HEK293 (cell line): ENCODE measurements around the gene DDX27.
A peak's percentile ranks its signal among the peaks of the same experiment; 100 is the strongest.

Source experiments
- CTCF ChIA-PET: fragments of 350-600 bp; formaldehyde crosslinking; extraction: SDS; loops from one replicate; lab custom pipeline; 2021; ENCODE audit warnings: antibody characterized with exemption; lab: Yijun Ruan, JAX
- POLR2A ChIA-PET: fragments of 300-600 bp; formaldehyde crosslinking; extraction: SDS; loops from one replicate; lab custom pipeline; 2020; ENCODE audit warnings: antibody characterized with exemption, inconsistent platforms; lab: Yijun Ruan, JAX
- H3K27ac ChIP-seq: fragments of 200-500 bp; sonication (Bioruptor generic); 2 replicates; pipeline ENCODE4 v1.5.1; 2014; ENCODE audit warnings: low read depth, low read length, control low read depth, inconsistent platforms; ENCODE audit errors: extremely low read depth
- H3K36me3 ChIP-seq, 2 experiments: fragments of 200-500 bp in 1 of 2; sonication (Bioruptor generic) in 1 of 2; 1 replicate in 1 of 2; 2 replicates in 1 of 2; pipeline ENCODE4 v1.5.1; 2014 to 2017; ENCODE audit warnings: inconsistent platforms in 2 of 2, low read length in 2 of 2; ENCODE audit not compliant: control insufficient read depth in 2 of 2, insufficient read depth in 1 of 2
- H3K4me1 ChIP-seq: fragments of 200-500 bp; sonication (Bioruptor generic); 2 replicates; pipeline ENCODE4 v1.5.1; 2014; ENCODE audit warnings: mild to moderate bottlenecking, low read length, inconsistent platforms; ENCODE audit not compliant: control insufficient read depth, insufficient read depth
- H3K4me3 ChIP-seq: 2 replicates; pipeline ENCODE4 v1.5.1; 2011; ENCODE audit warnings: low read depth, mild to moderate bottlenecking, control low read depth, low read length, moderate library complexity
- H3K9me3 ChIP-seq: fragments of 200-500 bp; sonication (Bioruptor generic); 2 replicates; pipeline ENCODE4 v1.5.1; 2014; ENCODE audit warnings: low read depth, low read length, inconsistent platforms; ENCODE audit not compliant: control insufficient read depth, insufficient read depth
- FEZF1 ChIP-seq: fragments of 450-650 bp; formaldehyde crosslinking; IDR thresholded peaks from 2 replicates; pipeline ENCODE4 v1.5.1; 2016; ENCODE audit warnings: missing biosample characterization, missing genetic modification characterization
- GLI4 ChIP-seq: fragments of 450-650 bp; formaldehyde crosslinking; IDR thresholded peaks from 2 replicates; pipeline ENCODE4 v1.5.1; 2016; ENCODE audit warnings: missing biosample characterization, missing genetic modification characterization
- KLF8 ChIP-seq: fragments of 450-650 bp; formaldehyde crosslinking; IDR thresholded peaks from 2 replicates; pipeline ENCODE4 v1.5.1; 2016; ENCODE audit warnings: missing biosample characterization, missing genetic modification characterization
- ZFP3 ChIP-seq: fragments of 450-650 bp; formaldehyde crosslinking; IDR thresholded peaks from 2 replicates; pipeline ENCODE4 v1.5.1; 2016; ENCODE audit warnings: low read depth, missing biosample characterization, missing genetic modification characterization
- ZNF140 ChIP-seq: fragments of 450-650 bp; formaldehyde crosslinking; IDR thresholded peaks from 2 replicates; pipeline ENCODE4 v1.5.1; 2016; ENCODE audit warnings: missing biosample characterization, missing genetic modification characterization
- ZNF16 ChIP-seq: fragments of 450-650 bp; formaldehyde crosslinking; IDR thresholded peaks from 2 replicates; pipeline ENCODE4 v1.5.1; 2016; ENCODE audit warnings: low read depth, missing biosample characterization, missing genetic modification characterization
- ZNF202 ChIP-seq: fragments of 450-650 bp; formaldehyde crosslinking; IDR thresholded peaks from 2 replicates; pipeline ENCODE4 v1.5.1; 2016; ENCODE audit warnings: missing biosample characterization, missing genetic modification characterization, borderline replicate concordance
- ZNF239 ChIP-seq: fragments of 450-650 bp; formaldehyde crosslinking; IDR thresholded peaks from 2 replicates; pipeline ENCODE4 v1.5.1; 2016; ENCODE audit warnings: missing biosample characterization, missing genetic modification characterization
- ZNF24 ChIP-seq: fragments of 450-650 bp; formaldehyde crosslinking; IDR thresholded peaks from 2 replicates; pipeline ENCODE4 v1.5.1; 2016; ENCODE audit warnings: missing biosample characterization, missing genetic modification characterization
- ZNF26 ChIP-seq: fragments of 450-650 bp; formaldehyde crosslinking; IDR thresholded peaks from 2 replicates; pipeline ENCODE4 v1.5.1; 2016; ENCODE audit warnings: missing biosample characterization, missing genetic modification characterization
- ZNF324 ChIP-seq: fragments of 450-650 bp; formaldehyde crosslinking; IDR thresholded peaks from 2 replicates; pipeline ENCODE4 v1.5.1; 2016; ENCODE audit warnings: missing biosample characterization, missing genetic modification characterization
- ZNF341 ChIP-seq: fragments of 450-650 bp; formaldehyde crosslinking; IDR thresholded peaks from 2 replicates; pipeline ENCODE4; 2016; ENCODE audit warnings: low read depth, missing biosample characterization, missing genetic modification characterization
- ZNF366 ChIP-seq: fragments of 450-650 bp; formaldehyde crosslinking; conservative IDR thresholded peaks from 2 replicates; pipeline ENCODE4 v1.5.1; 2016; ENCODE audit warnings: missing biosample characterization, missing genetic modification characterization
- ZNF391 ChIP-seq: fragments of 450-650 bp; formaldehyde crosslinking; IDR thresholded peaks from 2 replicates; pipeline ENCODE4 v1.5.1; 2016; ENCODE audit warnings: low read depth, missing biosample characterization, missing genetic modification characterization, borderline replicate concordance
- ZNF555 ChIP-seq: fragments of 450-650 bp; formaldehyde crosslinking; conservative IDR thresholded peaks from 2 replicates; pipeline ENCODE4 v1.5.1; 2017; ENCODE audit warnings: missing biosample characterization, mild to moderate bottlenecking, missing genetic modification characterization, inconsistent platforms
- ZNF600 ChIP-seq: fragments of 450-650 bp; formaldehyde crosslinking; IDR thresholded peaks from 2 replicates; pipeline ENCODE4 v1.5.1; 2016; ENCODE audit warnings: missing biosample characterization, missing genetic modification characterization
- ZNF621 ChIP-seq: fragments of 450-650 bp; formaldehyde crosslinking; IDR thresholded peaks from 2 replicates; pipeline ENCODE4 v1.5.1; 2017; ENCODE audit warnings: missing biosample characterization, missing genetic modification characterization
- ZNF629 ChIP-seq: fragments of 450-650 bp; formaldehyde crosslinking; IDR thresholded peaks from 2 replicates; pipeline ENCODE4 v1.5.1; 2017; ENCODE audit warnings: missing biosample characterization, missing genetic modification characterization
- ZNF645 ChIP-seq: fragments of 450-650 bp; formaldehyde crosslinking; IDR thresholded peaks from 2 replicates; pipeline ENCODE4; 2016; ENCODE audit warnings: missing biosample characterization, missing genetic modification characterization
- ZNF830 ChIP-seq: fragments of 450-650 bp; IDR thresholded peaks from 2 replicates; pipeline ENCODE4 v1.5.0; 2018; ENCODE audit warnings: missing biosample characterization, missing genetic modification characterization, low read depth, mild to moderate bottlenecking, moderate library complexity

The DDX27 gene

GRCh38 chr20:49283176-49283702, 64.0 kb downstream of the DDX27 start:
- Histone ChIP-seq H3K4me3 (no peak overlapping the region), H3K27ac (no peak overlapping the region), H3K9me3 (no peaks in the 10 kb centered on the region), H3K36me3 (peaks cover 45 to 97% of the 10 kb centered on the region in 2 experiments), H3K4me1 (no peaks in the 10 kb centered on the region)
- ChIA-PET POLR2A (no interaction called here), CTCF (interaction anchor here (0.8 kb wide), 1 partner anchor 37 kb away, joined by 3 read pairs; no protein-coding TSS in a partner anchor)
- no peak for TF ChIP-seq ZNF341 (tag by site-specific recombination)
- TF ChIP-seq ZNF24 (tag by site-specific recombination): no peak
- no peak for TF ChIP-seq KLF8 (tag by site-specific recombination)
- TF ChIP-seq ZNF555 (tag by site-specific recombination): no peak
- no peak for TF ChIP-seq GLI4 (tag by site-specific recombination)
- TF ChIP-seq ZNF391: no peak
- no peak for TF ChIP-seq ZFP3 (tag by site-specific recombination)
- TF ChIP-seq ZNF26: no peak
- no peak for TF ChIP-seq ZNF629 (tag by site-specific recombination)
- TF ChIP-seq ZNF202 (tag by site-specific recombination): no peak
- TF ChIP-seq ZNF645 (tag by site-specific recombination): no peak
- no peak for TF ChIP-seq ZNF830
- no peak for TF ChIP-seq ZNF366 (tag by site-specific recombination)
- no peak for TF ChIP-seq ZNF239 (tag by site-specific recombination)
- no peak for TF ChIP-seq ZNF621 (tag by site-specific recombination)

GRCh38 chr20:49283703-49284625, 64.7 kb downstream of the DDX27 start:
- Histone ChIP-seq H3K4me1 (no peaks in the 10 kb centered on the region), H3K36me3 (peaks cover 47 to 100% of the 10 kb centered on the region in 2 experiments), H3K27ac (no peak overlapping the region), H3K9me3 (no peaks in the 10 kb centered on the region), H3K4me3 (no peak overlapping the region)
- no peak for TF ChIP-seq ZNF140 (tag by site-specific recombination)
- TF ChIP-seq ZNF324 (tag by site-specific recombination): no peak
- TF ChIP-seq ZNF600 (tag by site-specific recombination): peak; percentile 62
- peak; percentile 55; the same call in 1 of the 2 replicates for TF ChIP-seq FEZF1 (tag by site-specific recombination)
- no peak for TF ChIP-seq ZNF16 (tag by site-specific recombination)
- ChIA-PET CTCF (interaction anchor here (0.8 kb wide), 1 partner anchor 36 kb away, joined by 3 read pairs; no protein-coding TSS in a partner anchor), POLR2A (no interaction called here)
